HCT116 (cell line): Measurements from ENCODE around the gene CMIP. TPM values are rescaled to one million over a fixed set of nuclear protein-coding genes. Genes with fewer than 3 reads are reported as not detected.
A peak's percentile ranks its signal among the peaks of the same experiment; 100 is the strongest.

Experiments
- ATAC-seq: fragments of 200-7000 bp; cut with Tn5 transposase; 2 replicates; pipeline ENCODE4 v1.9.1; 2020; ENCODE audit warnings: mild to moderate bottlenecking, moderate library complexity
- BruUV-seq: library from RNA; stranded (reverse); fragments of 400-500 nt; replicated peaks from 2 replicates; lab custom pipeline; 2021; lab: Mats Ljungman, UMichigan
- CTCF ChIA-PET: fragments of 300-600 bp; sonication (Branson Sonifier 250); formaldehyde crosslinking; loops from one replicate; lab custom pipeline; 2021; ENCODE audit warnings: antibody characterized with exemption; lab: Charles Lee
- POLR2A ChIA-PET: fragments of 300-600, 350-600 bp; sonication (Branson Sonifier 250); formaldehyde crosslinking; loops from one replicate; lab custom pipeline; 2021; ENCODE audit warnings: antibody characterized with exemption; lab: Charles Lee
- RAD21 ChIA-PET, 2 experiments: fragments of 300-600 bp; sonication (Branson Sonifier 250); formaldehyde crosslinking; loops; one replicate each; lab custom pipeline; 2023; ENCODE audit warnings: low total read pairs in 2 of 2; ENCODE audit not compliant: uncharacterized antibody in 2 of 2, unreplicated experiment in 2 of 2, low non-redundant PET in 1 of 2; lab: Charles Lee
- DNase-seq: peaks from one replicate; pipeline ENCODE4 v3.0.0-alpha.2; 2010; ENCODE audit warnings: low read depth, low spot score
- H2AFZ ChIP-seq: fragments of 200-600 bp; shearing (Covaris generic), sonication (generic); 2 replicates; pipeline ENCODE4 v1.6.1; 2017; ENCODE audit warnings: low read depth, mixed run types, mixed read lengths, antibody characterized with exemption, low read length; ENCODE audit not compliant: poor library complexity, severe bottlenecking
- H3K27ac ChIP-seq: 2 replicates; pipeline ENCODE4 v1.5.1; 2012; ENCODE audit warnings: low read depth, low read length
- H3K27me3 ChIP-seq: fragments of 200-600 bp; sonication (generic); 2 replicates; pipeline ENCODE4 v1.6.1; 2016; ENCODE audit warnings: mixed run types, low read length, mixed read lengths; ENCODE audit not compliant: insufficient read depth
- H3K36me3 ChIP-seq, 2 experiments: fragments of 200-500 bp in 1 of 2; fragments of 200-600 bp in 1 of 2; sonication (Bioruptor generic) in 1 of 2; sonication (generic) in 1 of 2; 2 replicates each; pipeline versions ENCODE4 v1.5.1 to v1.6.1; 2014 to 2016; ENCODE audit warnings: low read length in 2 of 2, inconsistent platforms in 1 of 2, mixed read lengths in 1 of 2, mixed run types in 1 of 2; ENCODE audit not compliant: insufficient read depth in 2 of 2, control insufficient read depth in 1 of 2
- H3K4me1 ChIP-seq, 2 experiments: fragments of 200-600 bp in 1 of 2; sonication (generic) in 1 of 2; 2 replicates each; pipeline versions ENCODE4 v1.5.1 to v1.6.1; 2012 to 2017; ENCODE audit warnings: low read length in 2 of 2, inconsistent platforms in 1 of 2, mild to moderate bottlenecking in 1 of 2, mixed read lengths in 1 of 2, mixed run types in 1 of 2, moderate library complexity in 1 of 2; ENCODE audit not compliant: insufficient read depth in 2 of 2, control insufficient read depth in 1 of 2
- H3K4me2 ChIP-seq: fragments of 200-600 bp; sonication (generic); 2 replicates; pipeline ENCODE4 v1.6.1; 2017; ENCODE audit warnings: mixed run types, low read length, mixed read lengths
- H3K4me3 ChIP-seq, 2 experiments: fragments of 200-600 bp in 1 of 2; sonication (generic) in 1 of 2; replicated peaks in 1 of 2; 2 replicates each; pipeline ENCODE4 v1.5.1; 2011 to 2016; ENCODE audit warnings: low read length in 2 of 2, control low read depth in 1 of 2, low read depth in 1 of 2, mild to moderate bottlenecking in 1 of 2, mixed read lengths in 1 of 2, mixed run types in 1 of 2
- H3K79me2 ChIP-seq: fragments of 200-600 bp; sonication (generic); 2 replicates; pipeline ENCODE4 v1.6.1; 2017; ENCODE audit warnings: mild to moderate bottlenecking, mixed run types, low read length, moderate library complexity, mixed read lengths; ENCODE audit not compliant: insufficient read depth
- H3K9ac ChIP-seq: fragments of 200-600 bp; sonication (generic); 2 replicates; pipeline ENCODE4 v1.6.1; 2016; ENCODE audit warnings: low read length, mixed read lengths
- H3K9me2 ChIP-seq: fragments of 200-600 bp; sonication (generic), shearing (Covaris generic); 2 replicates; pipeline ENCODE4 v1.6.1; 2017; ENCODE audit warnings: mixed run types, mild to moderate bottlenecking, moderate library complexity; ENCODE audit not compliant: insufficient read depth
- H3K9me3 ChIP-seq, 2 experiments: fragments of 200-500 bp in 1 of 2; fragments of 200-600 bp in 1 of 2; sonication (Bioruptor generic) in 1 of 2; sonication (generic) in 1 of 2; 2 replicates each; pipeline ENCODE4 v1.6.1; 2014 to 2017; ENCODE audit warnings: low read length in 2 of 2, mixed read lengths in 2 of 2, inconsistent platforms in 1 of 2, low read depth in 1 of 2, mild to moderate bottlenecking in 1 of 2, mixed run types in 1 of 2, moderate library complexity in 1 of 2; ENCODE audit not compliant: control insufficient read depth in 1 of 2, insufficient read depth in 1 of 2
- H4K20me1 ChIP-seq: fragments of 200-600 bp; sonication (generic), shearing (Covaris generic); 2 replicates; pipeline ENCODE4 v1.6.1; 2017; ENCODE audit warnings: mixed run types, mild to moderate bottlenecking, moderate library complexity; ENCODE audit not compliant: insufficient read depth
- CBX3 ChIP-seq: IDR thresholded peaks from 2 replicates; pipeline ENCODE4 v1.6.1; 2012; ENCODE audit warnings: low read depth
- CEBPB ChIP-seq: IDR thresholded peaks from 2 replicates; pipeline ENCODE4 v1.6.1; 2012; ENCODE audit warnings: low read depth
- EGR1 ChIP-seq: IDR thresholded peaks from 2 replicates; pipeline ENCODE4 v1.6.1; 2012; ENCODE audit warnings: low read depth
- ELF1 ChIP-seq: IDR thresholded peaks from 2 replicates; pipeline ENCODE4 v1.6.1; 2012; ENCODE audit warnings: low read depth, borderline replicate concordance
- EZH2 ChIP-seq: fragments of 200-600 bp; sonication (generic); IDR thresholded peaks from 2 replicates; pipeline ENCODE4 v1.6.1; 2017; ENCODE audit warnings: antibody characterized with exemption, mixed run types
- EZH2phosphoT487 ChIP-seq: fragments of 200-600 bp; IDR thresholded peaks from 2 replicates; pipeline ENCODE4 v1.6.1; 2018; ENCODE audit warnings: antibody characterized with exemption, borderline replicate concordance
- JUND ChIP-seq: IDR thresholded peaks from 2 replicates; pipeline ENCODE4 v1.6.1; 2012
- POLR2A ChIP-seq: IDR thresholded peaks from 2 replicates; pipeline ENCODE4 v1.7.0; 2011; ENCODE audit warnings: borderline replicate concordance; ENCODE audit not compliant: insufficient read depth, insufficient read length; ENCODE audit errors: extremely low read depth
- POLR2AphosphoS5 ChIP-seq: IDR thresholded peaks from 2 replicates; pipeline ENCODE4 v1.6.1; 2011; ENCODE audit warnings: mild to moderate bottlenecking, low read depth, low read length, moderate library complexity
- RAD21 ChIP-seq: IDR thresholded peaks from 2 replicates; pipeline ENCODE4 v1.6.1; 2012; ENCODE audit warnings: low read depth, mild to moderate bottlenecking
- SIN3A ChIP-seq: IDR thresholded peaks from 2 replicates; pipeline ENCODE4 v1.6.1; 2012; ENCODE audit warnings: low read depth
- SP1 ChIP-seq: IDR thresholded peaks from 2 replicates; pipeline ENCODE4 v1.6.1; 2012; ENCODE audit warnings: low read depth
- TCF7L2 ChIP-seq: IDR thresholded peaks from 2 replicates; pipeline ENCODE4 v1.7.0; 2011; ENCODE audit warnings: borderline replicate concordance, inconsistent platforms; ENCODE audit not compliant: insufficient read depth, insufficient read length; ENCODE audit errors: extremely low read depth
- YY1 ChIP-seq: IDR thresholded peaks from 2 replicates; pipeline ENCODE4 v1.6.1; 2011; ENCODE audit warnings: low read length, low read depth, moderate library complexity, mild to moderate bottlenecking; ENCODE audit not compliant: insufficient replicate concordance; ENCODE audit errors: extremely low read depth
- ZFX ChIP-seq: fragments of 450-650 bp; IDR thresholded peaks from 2 replicates; pipeline ENCODE4 v1.6.1; 2017
- ZNF274 ChIP-seq: fragments of 200-500 bp; sonication (Bioruptor generic); IDR thresholded peaks from 2 replicates; pipeline ENCODE4 v1.6.1; 2014; ENCODE audit warnings: mild to moderate bottlenecking, low read depth, low read length, inconsistent platforms
- intact Hi-C: fragments of 100-400 bp; cut with micrococcal nuclease; formaldehyde crosslinking; loops from 2 replicates; pipeline ENCODE4 v1.10.0; 2022
- total RNA-seq: library from RNA; stranded (reverse); gene quantifications from one replicate; pipeline ENCODE4 v1.2.1, GENCODE V29; 2021; ENCODE audit not compliant: unreplicated experiment
- TF ChIP-seq, protein P1 (sequence below): IDR thresholded peaks from 2 replicates; pipeline ENCODE4 v1.6.1; 2012
- TF ChIP-seq, protein P2 (sequence below): IDR thresholded peaks from 2 replicates; pipeline ENCODE4 v1.6.1; 2012
- TF ChIP-seq, protein P3 (sequence below): IDR thresholded peaks from 2 replicates; pipeline ENCODE4 v1.6.1; 2011; ENCODE audit warnings: mild to moderate bottlenecking, low read length, moderate library complexity; ENCODE audit not compliant: insufficient replicate concordance; ENCODE audit errors: extremely low read depth
- TF ChIP-seq, protein P4 (sequence below), 3 experiments: fragments of 200-600 bp in 1 of 3; sonication (generic) in 1 of 3; IDR thresholded peaks in 2 of 3; conservative IDR thresholded peaks in 1 of 3; 2 replicates each; pipeline ENCODE4 v1.5.1; 2012 to 2017; ENCODE audit warnings: low read depth in 2 of 3, low read length in 2 of 3, antibody characterized with exemption in 1 of 3, borderline replicate concordance in 1 of 3, control low read depth in 1 of 3, mild to moderate bottlenecking in 1 of 3, mixed read lengths in 1 of 3, mixed run types in 1 of 3, moderate library complexity in 1 of 3; ENCODE audit not compliant: insufficient read depth in 1 of 3

Gene CMIP
- total RNA-seq, 1 experiment from 2014 or later, result 64.6 TPM

DNA sequence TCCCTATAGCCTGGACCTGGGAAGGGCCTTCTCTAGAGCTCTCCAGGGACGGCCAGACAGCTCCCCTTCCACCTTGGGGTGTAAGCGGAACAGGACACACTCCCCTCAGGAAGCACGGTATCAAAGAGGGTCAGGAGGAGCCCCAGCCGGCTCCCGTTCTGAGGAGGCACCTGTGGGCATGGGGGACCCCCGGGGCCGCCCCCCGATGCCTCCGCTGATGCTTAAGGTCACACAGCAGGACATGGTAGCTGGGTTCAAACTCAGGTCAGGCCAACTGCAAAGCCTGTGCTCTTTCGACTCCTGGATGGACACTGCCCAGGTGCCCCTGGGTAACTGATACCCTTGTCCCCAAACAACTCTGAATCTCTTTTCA, 49.8 kb downstream of the CMIP start:
- H2AFZ ChIP-seq, result no peak overlapping the region
- H3K4me2 ChIP-seq, result peak overlapping the region; percentile 67
- H3K4me1 ChIP-seq, result peaks cover 43 to 79% of the 10 kb centered on the region in 2 experiments
- no TSS peak for BruUV-seq
- no peaks in the 10 kb centered on the region for H4K20me1 ChIP-seq
- intact Hi-C loops, result no loop called here
- ATAC-seq (peak; percentile 4; the same call in 1 of the 2 replicates), DNase-seq (no peak)
- H3K79me2 ChIP-seq, result peaks cover 97% of the 10 kb centered on the region
- H3K9me2 ChIP-seq, result no peaks in the 10 kb centered on the region
- no peak for TF ChIP-seq ELF1
- TF ChIP-seq CEBPB, result no peak
- TF ChIP-seq POLR2AphosphoS5, result no peak
- TF ChIP-seq TCF7L2, result no peak
- TF ChIP-seq ZFX, result no peak
- no peak for TF ChIP-seq EZH2
- TF ChIP-seq YY1, result no peak
- TF ChIP-seq POLR2A, result no peak
- TF ChIP-seq SP1, result no peak
- TF ChIP-seq EZH2phosphoT487, result no peak
- TF ChIP-seq RAD21, result no peak
- no peak for TF ChIP-seq JUND
- TF ChIP-seq SIN3A, result no peak
- TF ChIP-seq, protein P1, sequence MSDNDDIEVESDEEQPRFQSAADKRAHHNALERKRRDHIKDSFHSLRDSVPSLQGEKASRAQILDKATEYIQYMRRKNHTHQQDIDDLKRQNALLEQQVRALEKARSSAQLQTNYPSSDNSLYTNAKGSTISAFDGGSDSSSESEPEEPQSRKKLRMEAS, result no peak
- no peak for TF ChIP-seq EGR1
- TF ChIP-seq, protein P2, sequence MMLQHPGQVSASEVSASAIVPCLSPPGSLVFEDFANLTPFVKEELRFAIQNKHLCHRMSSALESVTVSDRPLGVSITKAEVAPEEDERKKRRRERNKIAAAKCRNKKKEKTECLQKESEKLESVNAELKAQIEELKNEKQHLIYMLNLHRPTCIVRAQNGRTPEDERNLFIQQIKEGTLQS, result no peak
- no peak for TF ChIP-seq CBX3
- TF ChIP-seq, protein P3, sequence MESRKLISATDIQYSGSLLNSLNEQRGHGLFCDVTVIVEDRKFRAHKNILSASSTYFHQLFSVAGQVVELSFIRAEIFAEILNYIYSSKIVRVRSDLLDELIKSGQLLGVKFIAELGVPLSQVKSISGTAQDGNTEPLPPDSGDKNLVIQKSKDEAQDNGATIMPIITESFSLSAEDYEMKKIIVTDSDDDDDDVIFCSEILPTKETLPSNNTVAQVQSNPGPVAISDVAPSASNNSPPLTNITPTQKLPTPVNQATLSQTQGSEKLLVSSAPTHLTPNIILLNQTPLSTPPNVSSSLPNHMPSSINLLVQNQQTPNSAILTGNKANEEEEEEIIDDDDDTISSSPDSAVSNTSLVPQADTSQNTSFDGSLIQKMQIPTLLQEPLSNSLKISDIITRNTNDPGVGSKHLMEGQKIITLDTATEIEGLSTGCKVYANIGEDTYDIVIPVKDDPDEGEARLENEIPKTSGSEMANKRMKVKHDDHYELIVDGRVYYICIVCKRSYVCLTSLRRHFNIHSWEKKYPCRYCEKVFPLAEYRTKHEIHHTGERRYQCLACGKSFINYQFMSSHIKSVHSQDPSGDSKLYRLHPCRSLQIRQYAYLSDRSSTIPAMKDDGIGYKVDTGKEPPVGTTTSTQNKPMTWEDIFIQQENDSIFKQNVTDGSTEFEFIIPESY, result no peak
- TF ChIP-seq, protein P4, sequence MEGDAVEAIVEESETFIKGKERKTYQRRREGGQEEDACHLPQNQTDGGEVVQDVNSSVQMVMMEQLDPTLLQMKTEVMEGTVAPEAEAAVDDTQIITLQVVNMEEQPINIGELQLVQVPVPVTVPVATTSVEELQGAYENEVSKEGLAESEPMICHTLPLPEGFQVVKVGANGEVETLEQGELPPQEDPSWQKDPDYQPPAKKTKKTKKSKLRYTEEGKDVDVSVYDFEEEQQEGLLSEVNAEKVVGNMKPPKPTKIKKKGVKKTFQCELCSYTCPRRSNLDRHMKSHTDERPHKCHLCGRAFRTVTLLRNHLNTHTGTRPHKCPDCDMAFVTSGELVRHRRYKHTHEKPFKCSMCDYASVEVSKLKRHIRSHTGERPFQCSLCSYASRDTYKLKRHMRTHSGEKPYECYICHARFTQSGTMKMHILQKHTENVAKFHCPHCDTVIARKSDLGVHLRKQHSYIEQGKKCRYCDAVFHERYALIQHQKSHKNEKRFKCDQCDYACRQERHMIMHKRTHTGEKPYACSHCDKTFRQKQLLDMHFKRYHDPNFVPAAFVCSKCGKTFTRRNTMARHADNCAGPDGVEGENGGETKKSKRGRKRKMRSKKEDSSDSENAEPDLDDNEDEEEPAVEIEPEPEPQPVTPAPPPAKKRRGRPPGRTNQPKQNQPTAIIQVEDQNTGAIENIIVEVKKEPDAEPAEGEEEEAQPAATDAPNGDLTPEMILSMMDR (IDR thresholded peaks at IDR 0.05 in 2 of 3, conservative IDR thresholded peaks at IDR 0.05 in 1 of 3; ENCODE audit: borderline replicate concordance in 1 of 3, insufficient read depth in 1 of 3, low read depth in 2 of 3, low read length in 2 of 3), result no peak
- TF ChIP-seq ZNF274, result no peak
- ChIA-PET RAD21 (no interaction called here), CTCF (interaction anchor here (1.3 kb wide), 1 partner anchor 65 kb away, joined by 4 read pairs; no protein-coding TSS in a partner anchor), POLR2A (interaction anchor here (1.1 to 1.3 kb wide), 3 partner anchors 9 to 88 kb away, joined by 3 to 6 read pairs (median 3); no protein-coding TSS in a partner anchor)
- H3K27ac ChIP-seq, result peak overlapping the region; percentile 79
- H3K27me3 ChIP-seq, result no peaks in the 10 kb centered on the region
- no peak overlapping the region for H3K4me3 ChIP-seq
- peak overlapping the region; percentile 58 for H3K9ac ChIP-seq
- H3K36me3 ChIP-seq, result no peaks in the 10 kb centered on the region; a peak in 1 of 4 replicates
- H3K9me3 ChIP-seq, result no peaks in the 10 kb centered on the region
